Activated B cell treated with CpG ODN at 0.5 μM for 24 hours (primary cell): ENCODE data around the gene ANKRD6. TPM values are rescaled to one million over a fixed set of nuclear protein-coding genes. Genes with fewer than 3 reads are reported as not detected.

Experiments used
- ATAC-seq: fragments of 200-7000 bp; cut with Tn5 transposase; one replicate; pipeline ENCODE4 v1.10.0; 2021; ENCODE audit warnings: low read depth, mild to moderate bottlenecking, moderate library complexity
- CTCF ChIA-PET: fragments of 350-600 bp; sonication (Branson Sonifier 250); formaldehyde crosslinking; loops from one replicate; lab custom pipeline; 2021; ENCODE audit warnings: antibody characterized with exemption; lab: Charles Lee
- POLR2A ChIA-PET: fragments of 350-600 bp; sonication (Branson Sonifier 250); formaldehyde crosslinking; loops from one replicate; lab custom pipeline; 2021; ENCODE audit warnings: antibody characterized with exemption; lab: Charles Lee
- DNase-seq: peaks from one replicate; pipeline ENCODE4 v3.0.0; 2022
- H3K27ac Mint-ChIP-seq: one replicate; pipeline ENCODE4 v1.8.0; 2020; ENCODE audit warnings: mixed read lengths
- H3K27me3 Mint-ChIP-seq: one replicate; pipeline ENCODE4 v1.8.0; 2021; ENCODE audit warnings: mixed read lengths
- H3K36me3 Mint-ChIP-seq: one replicate; pipeline ENCODE4 v1.8.0; 2021; ENCODE audit warnings: low read depth, mixed read lengths
- H3K4me1 Mint-ChIP-seq: one replicate; pipeline ENCODE4 v1.8.0; 2021; ENCODE audit warnings: mixed read lengths
- H3K4me3 Mint-ChIP-seq: one replicate; pipeline ENCODE4 v1.8.0; 2020; ENCODE audit warnings: mild to moderate bottlenecking, mixed read lengths
- H3K9me3 Mint-ChIP-seq: one replicate; pipeline ENCODE4 v1.8.0; 2020; ENCODE audit warnings: mixed read lengths
- CTCF ChIP-seq: fragments of 200-600 bp; IDR thresholded peaks from one replicate; pipeline ENCODE4 v1.8.0; 2022; ENCODE audit warnings: antibody characterized with exemption, mild to moderate bottlenecking
- intact Hi-C: fragments of 100-400 bp; cut with micrococcal nuclease; formaldehyde crosslinking; loops from one replicate; pipeline ENCODE4 v1.15.1; 2024
- total RNA-seq: library from RNA; stranded (reverse); gene quantifications from 2 replicates; pipeline ENCODE4 v1.2.3, GENCODE V29; 2022

Gene ANKRD6
- total RNA-seq, 1 donor from 2014 or later: 9.6 TPM

DNA sequence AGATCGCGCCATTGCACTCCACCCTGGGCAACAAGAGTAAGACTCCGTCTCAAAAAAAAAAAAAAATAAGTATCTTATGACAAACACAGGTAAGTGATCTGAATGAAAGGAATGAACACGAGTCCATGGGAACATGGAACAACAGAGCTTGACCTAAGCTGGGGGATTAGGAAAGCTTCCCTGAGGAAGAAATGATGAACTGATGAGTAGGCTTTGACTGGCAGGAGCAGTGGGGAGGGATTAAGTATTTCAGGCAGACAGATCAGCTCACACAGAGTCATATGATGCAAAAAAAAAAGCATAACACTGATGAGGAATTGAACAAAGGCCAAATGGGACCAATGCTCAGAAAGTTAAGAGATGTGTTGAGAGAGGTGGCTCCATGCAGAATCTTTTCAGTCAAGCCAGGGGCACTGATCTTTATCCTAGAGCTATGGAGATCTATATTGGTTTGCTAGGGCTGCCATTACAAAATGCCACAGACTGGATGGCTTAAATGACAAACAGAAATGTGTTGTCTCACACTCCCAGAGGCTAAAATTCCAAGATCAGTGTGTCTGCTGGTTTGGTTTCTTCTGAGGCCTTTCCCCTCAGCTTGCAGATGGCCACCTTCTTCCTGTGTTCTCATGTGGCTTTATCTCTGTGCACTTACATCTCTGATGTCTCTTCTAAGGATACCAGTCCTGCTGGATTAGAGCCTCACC lies 85.6 kb downstream of the ANKRD6 start:
- intact Hi-C loops: no loop called here
- CTCF ChIA-PET: no interaction called here
- H3K9me3 Mint-ChIP-seq: no peaks in the 10 kb centered on the region
- ATAC-seq (no peak), DNase-seq (no peak)
- TF ChIP-seq CTCF: no peak
- H3K4me1 Mint-ChIP-seq: no peaks in the 10 kb centered on the region
- H3K27me3 Mint-ChIP-seq: no peaks in the 10 kb centered on the region
- POLR2A ChIA-PET: no interaction called here
- no peak overlapping the region for H3K4me3 Mint-ChIP-seq
- H3K27ac Mint-ChIP-seq: no peak overlapping the region
- no peaks in the 10 kb centered on the region for H3K36me3 Mint-ChIP-seq

DNA sequence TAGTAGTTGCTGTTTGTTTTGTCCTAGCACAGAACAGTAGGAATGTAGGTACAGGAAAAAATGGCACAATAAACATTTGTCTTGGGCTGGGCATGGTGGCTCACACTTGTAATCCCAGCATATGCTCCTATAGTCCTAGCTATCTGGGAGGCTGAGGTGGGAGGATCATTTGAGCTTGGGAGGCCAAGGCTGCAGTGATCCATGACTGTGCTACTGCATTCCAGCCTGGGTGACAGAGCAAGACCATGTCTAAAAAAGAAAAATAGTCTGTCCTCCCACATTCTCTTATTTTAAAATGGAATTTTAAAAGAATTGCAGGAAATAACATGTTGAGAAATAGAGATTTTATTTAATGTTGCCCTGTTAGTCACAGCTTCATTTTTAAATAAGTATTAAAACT lies 87.8 kb downstream of the ANKRD6 start:
- intact Hi-C loops: no loop called here
- Mint-ChIP-seq H3K9me3 (no peaks in the 10 kb centered on the region), H3K4me3 (no peak overlapping the region), H3K27ac (no peak overlapping the region), H3K4me1 (no peaks in the 10 kb centered on the region), H3K27me3 (no peaks in the 10 kb centered on the region), H3K36me3 (no peaks in the 10 kb centered on the region)
- DNase-seq (no peak), ATAC-seq (no peak)
- no peak for TF ChIP-seq CTCF
- CTCF ChIA-PET: no interaction called here
- POLR2A ChIA-PET: no interaction called here

DNA sequence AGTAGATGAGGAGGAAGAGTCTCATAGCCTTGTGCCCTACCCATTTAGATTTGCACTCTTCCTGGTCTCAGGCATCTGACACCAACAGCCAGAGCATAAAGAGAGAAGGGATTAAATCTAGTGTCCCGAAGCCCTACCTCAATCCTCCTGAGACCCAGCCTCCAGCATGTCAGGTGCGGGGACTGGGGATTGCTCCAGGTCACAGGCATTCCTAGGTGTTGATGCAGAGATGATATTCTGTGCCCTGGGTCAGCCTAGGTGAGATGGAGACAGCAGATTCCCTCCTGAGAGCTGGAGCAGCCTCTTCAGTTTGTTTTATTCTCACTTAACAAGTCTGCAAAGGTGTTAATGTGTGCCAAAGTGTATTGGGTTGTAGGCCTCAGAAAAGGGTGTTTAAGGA lies 89.8 kb downstream of the ANKRD6 start:
- H3K4me3 Mint-ChIP-seq: no peak overlapping the region
- ChIA-PET POLR2A (no interaction called here), CTCF (no interaction called here)
- H3K27ac Mint-ChIP-seq: no peak overlapping the region
- intact Hi-C loops: no loop called here
- H3K27me3 Mint-ChIP-seq: no peaks in the 10 kb centered on the region
- ATAC-seq (no peak), DNase-seq (no peak)
- H3K9me3 Mint-ChIP-seq: no peaks in the 10 kb centered on the region
- H3K4me1 Mint-ChIP-seq: no peaks in the 10 kb centered on the region
- H3K36me3 Mint-ChIP-seq: no peaks in the 10 kb centered on the region
- TF ChIP-seq CTCF: no peak

GRCh38 chr6:89525786-89526562 lies 93.0 kb downstream of the ANKRD6 start:
- POLR2A ChIA-PET: no interaction called here
- Mint-ChIP-seq H3K27me3 (no peaks in the 10 kb centered on the region), H3K9me3 (no peaks in the 10 kb centered on the region), H3K4me3 (no peak overlapping the region), H3K4me1 (no peaks in the 10 kb centered on the region), H3K27ac (no peak overlapping the region), H3K36me3 (no peaks in the 10 kb centered on the region)
- ATAC-seq (no peak), DNase-seq (no peak)
- intact Hi-C loops: no loop called here
- no peak for TF ChIP-seq CTCF
- CTCF ChIA-PET: no interaction called here

- H3K27ac Mint-ChIP-seq: no peak overlapping the region
- H3K36me3 Mint-ChIP-seq: no peaks in the 10 kb centered on the region
- H3K27me3 Mint-ChIP-seq: no peaks in the 10 kb centered on the region
- intact Hi-C loops: no loop called here
- TF ChIP-seq CTCF: no peak
- CTCF ChIA-PET: no interaction called here
- no peak for ATAC-seq
- H3K9me3 Mint-ChIP-seq: no peaks in the 10 kb centered on the region
- POLR2A ChIA-PET: no interaction called here
- DNase-seq: no peak
- no peaks in the 10 kb centered on the region for H3K4me1 Mint-ChIP-seq
- H3K4me3 Mint-ChIP-seq: no peak overlapping the region
Observed at GRCh38 chr6:89526563-89526869, 93.6 kb downstream of the ANKRD6 start.
